Trophoblast cell (in vitro differentiated cells and primary cell): Measurements from ENCODE around the gene CCDC192.
"Not testable (repeated sequence)": the region's sequence is repeated elsewhere in the genome, so short reads cannot be mapped to it uniquely, and the experiment has no call there.

Source experiments
- DNase-seq, 2 donors: peaks; one replicate each; pipeline ENCODE4 v3.0.0-alpha.2; 2016
- H2AFZ ChIP-seq: 2 replicates; pipeline ENCODE4 v1.6.1; 2013; ENCODE audit warnings: low read length, moderate library complexity, mild to moderate bottlenecking; ENCODE audit not compliant: insufficient read depth, poor library complexity
- H2AK5ac ChIP-seq: 2 replicates; pipeline ENCODE4 v1.6.1; 2013; ENCODE audit warnings: mild to moderate bottlenecking, low read length
- H2BK120ac ChIP-seq: 2 replicates; pipeline ENCODE4 v1.6.1; 2013; ENCODE audit warnings: low read length, mild to moderate bottlenecking, moderate library complexity; ENCODE audit not compliant: insufficient read depth, poor library complexity
- H2BK12ac ChIP-seq: 2 replicates; pipeline ENCODE4 v1.6.1; 2013; ENCODE audit warnings: mild to moderate bottlenecking, low read length, moderate library complexity
- H2BK5ac ChIP-seq: 2 replicates; pipeline ENCODE4 v1.6.1; 2013; ENCODE audit warnings: low read length, low read depth, moderate library complexity, mild to moderate bottlenecking; ENCODE audit not compliant: poor library complexity
- H3K14ac ChIP-seq: 2 replicates; pipeline ENCODE4 v1.6.1; 2013; ENCODE audit warnings: mild to moderate bottlenecking, low read length
- H3K18ac ChIP-seq: 2 replicates; pipeline ENCODE4 v1.6.1; 2013; ENCODE audit warnings: mild to moderate bottlenecking, low read length
- H3K23ac ChIP-seq: 2 replicates; pipeline ENCODE4 v1.6.1; 2013; ENCODE audit warnings: low read length
- H3K27ac ChIP-seq: 2 replicates; pipeline ENCODE4 v1.5.1; 2013; ENCODE audit warnings: low read depth, mild to moderate bottlenecking, inconsistent platforms, low read length, moderate library complexity
- H3K27me3 ChIP-seq: 2 replicates; pipeline ENCODE4 v1.6.1; 2013; ENCODE audit warnings: inconsistent platforms, mild to moderate bottlenecking, low read length, moderate library complexity; ENCODE audit not compliant: insufficient read depth
- H3K36me3 ChIP-seq, 2 experiments: 1 replicate in 1 of 2; 2 replicates in 1 of 2; pipeline ENCODE4 v1.6.1; 2013; ENCODE audit warnings: low read length in 2 of 2, mild to moderate bottlenecking in 2 of 2, moderate library complexity in 1 of 2; ENCODE audit not compliant: insufficient read depth in 2 of 2, control insufficient read depth in 1 of 2
- H3K4ac ChIP-seq: 2 replicates; pipeline ENCODE4 v1.6.1; 2013; ENCODE audit warnings: low read depth, mild to moderate bottlenecking, low read length, moderate library complexity
- H3K4me1 ChIP-seq, 2 experiments: 1 replicate in 1 of 2; 2 replicates in 1 of 2; pipeline ENCODE4 v1.6.1; 2013; ENCODE audit warnings: low read length in 2 of 2, mild to moderate bottlenecking in 2 of 2, moderate library complexity in 1 of 2; ENCODE audit not compliant: insufficient read depth in 2 of 2, control insufficient read depth in 1 of 2
- H3K4me2 ChIP-seq: 2 replicates; pipeline ENCODE4 v1.6.1; 2013; ENCODE audit warnings: inconsistent platforms, mild to moderate bottlenecking, low read length, moderate library complexity
- H3K4me3 ChIP-seq: 2 replicates; pipeline ENCODE4 v1.5.1; 2013; ENCODE audit warnings: mild to moderate bottlenecking, low read depth, low read length, inconsistent platforms
- H3K79me1 ChIP-seq: one replicate; pipeline ENCODE4 v1.6.1; 2013; ENCODE audit warnings: low read length
- H3K79me2 ChIP-seq: 2 replicates; pipeline ENCODE4 v1.6.1; 2013; ENCODE audit warnings: low read length, mild to moderate bottlenecking; ENCODE audit not compliant: control insufficient read depth, insufficient read depth, poor library complexity
- H3K9ac ChIP-seq: 2 replicates; pipeline ENCODE4 v1.6.1; 2013; ENCODE audit warnings: mild to moderate bottlenecking, low read length
- H3K9me3 ChIP-seq: 2 replicates; pipeline ENCODE4 v1.6.1; 2013; ENCODE audit warnings: low read depth, mild to moderate bottlenecking, control low read depth, inconsistent platforms, low read length; ENCODE audit not compliant: insufficient read depth
- H4K12ac ChIP-seq: 2 replicates; pipeline ENCODE4 v1.6.1; 2013; ENCODE audit warnings: low read depth, mild to moderate bottlenecking, low read length, moderate library complexity
- H4K8ac ChIP-seq: 2 replicates; pipeline ENCODE4 v1.6.1; 2013; ENCODE audit warnings: low read depth, mild to moderate bottlenecking, low read length, moderate library complexity
- H4K91ac ChIP-seq: one replicate; pipeline ENCODE4 v1.6.1; 2013; ENCODE audit warnings: low read depth, mild to moderate bottlenecking, low read length, moderate library complexity
- WGBS: extraction: QIAGEN DNeasy Blood & Tissue Kit; methylation state at CpG from one replicate; pipeline ENCODE4 v1.1.7; 2013; ENCODE audit warnings: missing lambda C conversion rate; ENCODE audit not compliant: insufficient read length, insufficient coverage; ENCODE audit errors: extremely low coverage; 5-methylcytosine and 5-hydroxymethylcytosine counted together

Gene CCDC192

GRCh38 chr5:127673117-127673800 lies 29.9 kb upstream of the CCDC192 start:
- no peak overlapping the region for H3K4ac ChIP-seq
- H2AFZ ChIP-seq: no peak overlapping the region
- H3K9ac ChIP-seq: no peak overlapping the region
- H4K12ac ChIP-seq: no peak overlapping the region
- H4K91ac ChIP-seq: no peak overlapping the region
- no peaks in the 10 kb centered on the region for H3K9me3 ChIP-seq
- no peak overlapping the region for H2BK12ac ChIP-seq
- H3K14ac ChIP-seq: no peak overlapping the region
- no peak overlapping the region for H2AK5ac ChIP-seq
- no peak overlapping the region for H2BK5ac ChIP-seq
- H3K4me2 ChIP-seq: no peak overlapping the region
- H3K4me1 ChIP-seq: no peaks in the 10 kb centered on the region
- no peak overlapping the region for H2BK120ac ChIP-seq
- H3K79me1 ChIP-seq: no peaks in the 10 kb centered on the region
- H3K18ac ChIP-seq: no peak overlapping the region
- no peaks in the 10 kb centered on the region for H3K79me2 ChIP-seq
- H3K27ac ChIP-seq: no peak overlapping the region
- no peak overlapping the region for H4K8ac ChIP-seq
- WGBS: no CpG with 5 or more reads among the region's 2 CpGs
- H3K27me3 ChIP-seq: no peaks in the 10 kb centered on the region
- H3K4me3 ChIP-seq: no peak overlapping the region
- DNase-seq: no peak
- H3K36me3 ChIP-seq: no peaks in the 10 kb centered on the region
- no peak overlapping the region for H3K23ac ChIP-seq

GRCh38 chr5:127676951-127677350 lies 26.2 kb upstream of the CCDC192 start:
- not testable (repeated sequence) for H3K4me3 ChIP-seq, H3K23ac ChIP-seq, H2AFZ ChIP-seq, H3K4ac ChIP-seq, H2BK5ac ChIP-seq, H2AK5ac ChIP-seq, H2BK12ac ChIP-seq, H3K79me1 ChIP-seq, H3K79me2 ChIP-seq, H3K27me3 ChIP-seq, H3K4me2 ChIP-seq, H3K27ac ChIP-seq, DNase-seq, H3K18ac ChIP-seq, H4K8ac ChIP-seq, H4K91ac ChIP-seq, H3K9ac ChIP-seq, H2BK120ac ChIP-seq, H4K12ac ChIP-seq, H3K4me1 ChIP-seq, H3K14ac ChIP-seq, H3K9me3 ChIP-seq, H3K36me3 ChIP-seq

GRCh38 chr5:127679691-127680330 lies 23.4 kb upstream of the CCDC192 start:
- H3K27me3 ChIP-seq, H2BK5ac ChIP-seq, H3K9me3 ChIP-seq, H3K18ac ChIP-seq, H3K14ac ChIP-seq, H4K12ac ChIP-seq, H3K27ac ChIP-seq, H4K91ac ChIP-seq, H3K4ac ChIP-seq, H3K4me2 ChIP-seq, H2AFZ ChIP-seq, H3K79me2 ChIP-seq, H2BK120ac ChIP-seq, H3K23ac ChIP-seq, H3K79me1 ChIP-seq, H3K9ac ChIP-seq, H3K4me1 ChIP-seq, H4K8ac ChIP-seq, H3K36me3 ChIP-seq, H2AK5ac ChIP-seq, H2BK12ac ChIP-seq, DNase-seq, H3K4me3 ChIP-seq: not testable (repeated sequence)
- WGBS: no CpG with 5 or more reads among the region's 3 CpGs

- no peak overlapping the region for H3K9ac ChIP-seq
Observed at GRCh38 chr5:127680595-127680994, 22.6 kb upstream of the CCDC192 start.

More at GRCh38 chr5:127680595-127680994, 22.6 kb upstream of the CCDC192 start:
- Histone ChIP-seq H4K8ac (no peak overlapping the region), H2BK12ac (no peak overlapping the region), H3K27me3 (no peaks in the 10 kb centered on the region), H3K4ac (no peak overlapping the region), H2BK5ac (no peak overlapping the region), H3K36me3 (no peaks in the 10 kb centered on the region), H2AK5ac (no peak overlapping the region), H3K18ac (no peak overlapping the region), H3K4me1 (no peaks in the 10 kb centered on the region), H3K4me2 (no peak overlapping the region), H3K27ac (no peak overlapping the region), H2AFZ (no peak overlapping the region), H3K9me3 (no peaks in the 10 kb centered on the region), H3K79me2 (no peaks in the 10 kb centered on the region), H3K4me3 (no peak overlapping the region), H4K91ac (no peak overlapping the region), H3K23ac (no peak overlapping the region), H3K79me1 (no peaks in the 10 kb centered on the region), H2BK120ac (no peak overlapping the region), H3K14ac (no peak overlapping the region), H4K12ac (no peak overlapping the region)
- no CpG with 5 or more reads among the region's 1 CpG for WGBS
- no peak for DNase-seq
